H1 (cell line): ENCODE results near the gene METTL21A.

Experiments
- EZH2 ChIP-seq: fragments of 200-600 bp; sonication (generic); IDR thresholded peaks from 2 replicates; pipeline ENCODE4 v1.7.1; 2012; ENCODE audit warnings: low read depth, mild to moderate bottlenecking, moderate library complexity, low read length, inconsistent platforms; ENCODE audit not compliant: severe bottlenecking
- POLR2A ChIP-seq, 2 experiments: IDR thresholded peaks; 1 replicate in 1 of 2; 2 replicates in 1 of 2; pipeline ENCODE4 v1.6.1; 2011; ENCODE audit warnings: low read depth in 2 of 2, low read length in 2 of 2, mild to moderate bottlenecking in 2 of 2; ENCODE audit errors: control extremely low read depth in 1 of 2
- TF ChIP-seq, protein P1 (sequence below), 3 experiments: IDR thresholded peaks; 1 replicate in 2 of 3; 2 replicates in 1 of 3; pipeline versions ENCODE4 v1.5.1 to v1.6.1; 2011; ENCODE audit warnings: low read length in 3 of 3, mild to moderate bottlenecking in 3 of 3, inconsistent platforms in 2 of 3, low read depth in 1 of 3, moderate library complexity in 1 of 3; ENCODE audit not compliant: insufficient read depth in 1 of 3; ENCODE audit errors: control extremely low read depth in 1 of 3

DNA sequence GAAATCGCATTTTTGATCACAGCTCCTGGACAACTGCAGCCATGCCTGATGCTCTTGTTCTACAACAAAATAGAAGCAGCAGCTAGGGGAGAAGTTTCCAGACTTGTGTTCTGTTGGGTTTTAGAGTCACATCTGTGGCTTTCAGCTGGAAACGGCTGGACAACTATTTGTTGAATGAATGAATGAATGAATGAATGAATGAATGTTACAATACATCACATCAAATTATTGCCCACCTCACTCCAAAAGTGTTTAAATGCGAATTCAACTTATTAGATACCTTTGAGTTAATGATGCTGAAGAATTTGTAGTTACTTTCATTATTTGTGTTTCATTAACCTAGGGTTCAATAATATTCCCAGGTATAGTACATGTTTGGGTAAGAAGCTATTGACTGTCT lies 8.5 kb upstream of the METTL21A start:
- TF ChIP-seq, protein P1, sequence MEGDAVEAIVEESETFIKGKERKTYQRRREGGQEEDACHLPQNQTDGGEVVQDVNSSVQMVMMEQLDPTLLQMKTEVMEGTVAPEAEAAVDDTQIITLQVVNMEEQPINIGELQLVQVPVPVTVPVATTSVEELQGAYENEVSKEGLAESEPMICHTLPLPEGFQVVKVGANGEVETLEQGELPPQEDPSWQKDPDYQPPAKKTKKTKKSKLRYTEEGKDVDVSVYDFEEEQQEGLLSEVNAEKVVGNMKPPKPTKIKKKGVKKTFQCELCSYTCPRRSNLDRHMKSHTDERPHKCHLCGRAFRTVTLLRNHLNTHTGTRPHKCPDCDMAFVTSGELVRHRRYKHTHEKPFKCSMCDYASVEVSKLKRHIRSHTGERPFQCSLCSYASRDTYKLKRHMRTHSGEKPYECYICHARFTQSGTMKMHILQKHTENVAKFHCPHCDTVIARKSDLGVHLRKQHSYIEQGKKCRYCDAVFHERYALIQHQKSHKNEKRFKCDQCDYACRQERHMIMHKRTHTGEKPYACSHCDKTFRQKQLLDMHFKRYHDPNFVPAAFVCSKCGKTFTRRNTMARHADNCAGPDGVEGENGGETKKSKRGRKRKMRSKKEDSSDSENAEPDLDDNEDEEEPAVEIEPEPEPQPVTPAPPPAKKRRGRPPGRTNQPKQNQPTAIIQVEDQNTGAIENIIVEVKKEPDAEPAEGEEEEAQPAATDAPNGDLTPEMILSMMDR (IDR thresholded peaks at IDR 0.05; ENCODE audit: control extremely low read depth in 1 of 3, insufficient read depth in 1 of 3, low read depth in 1 of 3, low read length in 3 of 3) = no peak
- TF ChIP-seq POLR2A (IDR thresholded peaks at IDR 0.05; ENCODE audit: control extremely low read depth in 1 of 2, low read depth in 2 of 2, low read length in 2 of 2) (no peak), EZH2 (no peak)
